Ishikawa (cell line): ENCODE measurements around the gene RIN3.

Source experiments
- CEBPB ChIP-seq: IDR thresholded peaks from 2 replicates; pipeline ENCODE4 v1.6.1; 2012
- CREB1 ChIP-seq: IDR thresholded peaks from 2 replicates; pipeline ENCODE4 v1.6.1; 2012; ENCODE audit warnings: low read depth
- EGR1 ChIP-seq: IDR thresholded peaks from 2 replicates; pipeline ENCODE4 v1.6.1; 2012
- EP300 ChIP-seq: IDR thresholded peaks from 2 replicates; pipeline ENCODE4 v1.6.1; 2012; ENCODE audit warnings: borderline replicate concordance
- FOXM1 ChIP-seq: IDR thresholded peaks from 2 replicates; pipeline ENCODE4 v1.6.1; 2012; ENCODE audit warnings: low read depth, borderline replicate concordance
- MAX ChIP-seq: IDR thresholded peaks from 2 replicates; pipeline ENCODE4 v1.6.1; 2012
- NFIC ChIP-seq: IDR thresholded peaks from 2 replicates; pipeline ENCODE4 v1.6.1; 2012
- RAD21 ChIP-seq: IDR thresholded peaks from 2 replicates; pipeline ENCODE4 v1.6.1; 2012; ENCODE audit warnings: low read depth
- TAF1 ChIP-seq: IDR thresholded peaks from 2 replicates; pipeline ENCODE4 v1.6.1; 2012; ENCODE audit warnings: low read depth, mild to moderate bottlenecking
- TCF12 ChIP-seq: IDR thresholded peaks from 2 replicates; pipeline ENCODE4 v1.6.1; 2012; ENCODE audit warnings: low read depth
- TEAD4 ChIP-seq: IDR thresholded peaks from 2 replicates; pipeline ENCODE4 v1.6.1; 2012
- YY1 ChIP-seq: IDR thresholded peaks from 2 replicates; pipeline ENCODE4 v1.6.1; 2012; ENCODE audit warnings: low read depth
- ZBTB7A ChIP-seq: IDR thresholded peaks from 2 replicates; pipeline ENCODE4 v1.6.1; 2012; ENCODE audit warnings: low read depth
- TF ChIP-seq, protein P1 (sequence below): IDR thresholded peaks from 2 replicates; pipeline ENCODE4 v1.6.1; 2012
- TF ChIP-seq, protein P2 (sequence below): IDR thresholded peaks from 2 replicates; pipeline ENCODE4 v1.6.1; 2012; ENCODE audit warnings: low read depth, mild to moderate bottlenecking

The RIN3 gene

GRCh38 chr14:92657457-92658142, 144.0 kb downstream of the RIN3 start:
- TF ChIP-seq TAF1: no peak
- no peak for TF ChIP-seq FOXM1
- no peak for TF ChIP-seq NFIC
- no peak for TF ChIP-seq RAD21
- TF ChIP-seq, protein P1, sequence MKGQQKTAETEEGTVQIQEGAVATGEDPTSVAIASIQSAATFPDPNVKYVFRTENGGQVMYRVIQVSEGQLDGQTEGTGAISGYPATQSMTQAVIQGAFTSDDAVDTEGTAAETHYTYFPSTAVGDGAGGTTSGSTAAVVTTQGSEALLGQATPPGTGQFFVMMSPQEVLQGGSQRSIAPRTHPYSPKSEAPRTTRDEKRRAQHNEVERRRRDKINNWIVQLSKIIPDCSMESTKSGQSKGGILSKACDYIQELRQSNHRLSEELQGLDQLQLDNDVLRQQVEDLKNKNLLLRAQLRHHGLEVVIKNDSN: no peak
- no peak for TF ChIP-seq CREB1
- no peak for TF ChIP-seq TEAD4
- no peak for TF ChIP-seq ZBTB7A
- no peak for TF ChIP-seq CEBPB
- TF ChIP-seq MAX: no peak
- TF ChIP-seq TCF12: no peak
- TF ChIP-seq EGR1: no peak
- TF ChIP-seq, protein P2, sequence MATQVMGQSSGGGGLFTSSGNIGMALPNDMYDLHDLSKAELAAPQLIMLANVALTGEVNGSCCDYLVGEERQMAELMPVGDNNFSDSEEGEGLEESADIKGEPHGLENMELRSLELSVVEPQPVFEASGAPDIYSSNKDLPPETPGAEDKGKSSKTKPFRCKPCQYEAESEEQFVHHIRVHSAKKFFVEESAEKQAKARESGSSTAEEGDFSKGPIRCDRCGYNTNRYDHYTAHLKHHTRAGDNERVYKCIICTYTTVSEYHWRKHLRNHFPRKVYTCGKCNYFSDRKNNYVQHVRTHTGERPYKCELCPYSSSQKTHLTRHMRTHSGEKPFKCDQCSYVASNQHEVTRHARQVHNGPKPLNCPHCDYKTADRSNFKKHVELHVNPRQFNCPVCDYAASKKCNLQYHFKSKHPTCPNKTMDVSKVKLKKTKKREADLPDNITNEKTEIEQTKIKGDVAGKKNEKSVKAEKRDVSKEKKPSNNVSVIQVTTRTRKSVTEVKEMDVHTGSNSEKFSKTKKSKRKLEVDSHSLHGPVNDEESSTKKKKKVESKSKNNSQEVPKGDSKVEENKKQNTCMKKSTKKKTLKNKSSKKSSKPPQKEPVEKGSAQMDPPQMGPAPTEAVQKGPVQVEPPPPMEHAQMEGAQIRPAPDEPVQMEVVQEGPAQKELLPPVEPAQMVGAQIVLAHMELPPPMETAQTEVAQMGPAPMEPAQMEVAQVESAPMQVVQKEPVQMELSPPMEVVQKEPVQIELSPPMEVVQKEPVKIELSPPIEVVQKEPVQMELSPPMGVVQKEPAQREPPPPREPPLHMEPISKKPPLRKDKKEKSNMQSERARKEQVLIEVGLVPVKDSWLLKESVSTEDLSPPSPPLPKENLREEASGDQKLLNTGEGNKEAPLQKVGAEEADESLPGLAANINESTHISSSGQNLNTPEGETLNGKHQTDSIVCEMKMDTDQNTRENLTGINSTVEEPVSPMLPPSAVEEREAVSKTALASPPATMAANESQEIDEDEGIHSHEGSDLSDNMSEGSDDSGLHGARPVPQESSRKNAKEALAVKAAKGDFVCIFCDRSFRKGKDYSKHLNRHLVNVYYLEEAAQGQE: no peak

DNA sequence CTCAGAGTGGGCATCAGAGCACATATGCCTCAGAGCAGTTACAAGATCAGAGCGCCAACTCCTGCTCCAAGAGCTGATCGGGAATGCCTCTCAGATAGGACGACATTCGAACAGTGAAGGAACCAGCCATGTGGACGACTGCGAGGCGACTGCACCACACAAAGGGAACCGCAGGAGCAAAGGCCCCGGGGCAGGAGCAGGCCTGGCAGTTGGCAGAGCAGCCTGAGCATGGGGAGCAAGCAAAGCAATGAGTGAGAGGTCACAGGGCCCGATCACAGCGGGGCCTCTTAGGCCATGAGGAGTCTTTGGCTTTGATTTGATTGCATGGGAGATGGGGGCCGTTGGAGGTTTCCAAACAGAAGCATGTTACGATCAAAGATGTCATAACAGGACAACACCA, 144.6 kb downstream of the RIN3 start:
- TF ChIP-seq MAX (no peak), ZBTB7A (no peak), YY1 (no peak), RAD21 (no peak), EGR1 (no peak), CEBPB (no peak), FOXM1 (no peak), NFIC (no peak), EP300 (no peak), TCF12 (no peak), CREB1 (no peak), TAF1 (no peak), TEAD4 (no peak)
- TF ChIP-seq, protein P2: no peak
- TF ChIP-seq, protein P1: no peak

DNA sequence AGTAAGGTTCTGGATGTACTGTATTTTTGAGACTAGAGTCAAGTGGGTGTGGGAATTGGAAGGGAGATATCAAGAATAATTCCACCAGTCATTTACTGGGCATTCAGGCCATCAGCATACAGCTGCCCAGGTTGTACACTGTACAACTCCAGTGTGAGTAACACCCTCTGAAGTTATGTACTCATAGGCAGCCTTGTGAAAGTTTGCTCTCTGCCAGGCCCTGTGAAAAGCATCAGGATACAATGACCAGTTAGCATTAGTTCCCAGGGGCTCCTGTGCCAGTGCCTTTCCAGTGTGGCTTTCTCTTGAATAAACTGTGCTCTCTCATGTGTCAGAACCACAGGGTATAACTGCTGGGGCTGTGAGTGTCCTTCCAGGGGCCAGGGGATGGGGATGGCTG, 145.1 kb downstream of the RIN3 start:
- no peak for TF ChIP-seq YY1
- TF ChIP-seq, protein P1: no peak
- TF ChIP-seq, protein P2: no peak

DNA sequence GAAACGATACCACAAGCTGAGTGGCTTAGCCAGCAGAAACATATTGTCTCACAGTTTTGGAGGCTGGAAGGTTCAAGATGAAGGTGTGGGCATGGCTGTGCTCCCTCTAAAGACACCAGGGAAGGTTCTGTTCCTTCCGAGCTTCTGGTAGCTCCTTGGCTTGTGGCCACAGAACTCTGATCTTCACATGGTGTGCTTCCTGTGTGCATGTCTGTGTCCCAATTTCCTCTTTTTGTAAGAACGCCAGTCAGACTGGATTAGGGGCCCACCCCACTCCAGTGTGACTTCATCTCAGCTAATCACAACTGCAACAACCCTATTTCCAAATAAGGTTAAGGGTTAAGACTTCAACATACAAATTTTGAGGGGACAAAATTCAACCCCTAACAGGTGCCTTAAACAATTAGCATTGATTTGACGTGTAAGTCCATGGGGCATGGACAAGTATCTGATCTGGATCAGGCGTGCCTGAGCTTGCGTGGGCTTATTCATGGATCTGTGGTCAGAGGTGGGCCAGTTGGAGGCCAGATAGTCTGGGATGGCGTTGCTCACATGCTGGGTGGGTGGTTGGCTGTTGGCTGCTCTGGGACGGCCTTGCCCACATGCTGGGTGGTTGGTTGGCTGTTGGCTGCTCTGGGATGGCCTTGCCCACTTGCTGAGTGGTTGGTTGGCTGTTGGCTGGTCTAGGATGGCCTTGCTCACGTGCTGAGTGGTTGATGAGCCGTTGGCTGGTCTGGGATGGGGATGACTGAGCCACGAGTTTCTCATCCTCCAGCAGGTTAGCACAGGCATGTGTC, 146.4 kb downstream of the RIN3 start:
- TF ChIP-seq TEAD4 (no peak), TAF1 (no peak), CREB1 (no peak), YY1 (no peak), EP300 (no peak)
